Endodermal cell (in vitro differentiated cells): ENCODE measurements around the gene IL36RN. TPM values are rescaled to one million over a fixed set of nuclear protein-coding genes. Genes with fewer than 3 reads are reported as not detected.

ENCODE experiments used
- DNase-seq: peaks from one replicate; pipeline ENCODE4 v3.0.0-alpha.2; 2017
- H3K27ac ChIP-seq: 2 replicates; pipeline ENCODE4 v1.5.1; 2013; ENCODE audit warnings: mild to moderate bottlenecking, low read depth, low read length, moderate library complexity
- H3K27me3 ChIP-seq: 2 replicates; pipeline ENCODE4 v1.6.1; 2013; ENCODE audit warnings: mild to moderate bottlenecking, low read length, moderate library complexity; ENCODE audit not compliant: insufficient read depth, control insufficient read depth, poor library complexity, severe bottlenecking
- H3K36me3 ChIP-seq: 2 replicates; pipeline ENCODE4 v1.7.0; 2013; ENCODE audit warnings: mild to moderate bottlenecking, low read length, moderate library complexity; ENCODE audit not compliant: control insufficient read depth, insufficient read depth
- H3K4me1 ChIP-seq: one replicate; pipeline ENCODE4 v1.7.0; 2013; ENCODE audit warnings: low read length; ENCODE audit not compliant: control insufficient read depth, insufficient read depth
- H3K4me3 ChIP-seq: 2 replicates; pipeline ENCODE4 v1.5.1; 2013; ENCODE audit warnings: mild to moderate bottlenecking, low read length, moderate library complexity
- H3K9ac ChIP-seq: 2 replicates; pipeline ENCODE4 v1.6.1; 2013; ENCODE audit warnings: mild to moderate bottlenecking, low read length, moderate library complexity; ENCODE audit not compliant: poor library complexity, severe bottlenecking; ENCODE audit errors: extremely low read depth
- H3K9me3 ChIP-seq: 2 replicates; pipeline ENCODE4 v1.6.1; 2013; ENCODE audit warnings: mild to moderate bottlenecking, low read length, moderate library complexity; ENCODE audit not compliant: control insufficient read depth
- H3K27ac Mint-ChIP-seq: 2 replicates; pipeline ENCODE4 v1.8.0; 2020; ENCODE audit warnings: mixed read lengths
- H3K27me3 Mint-ChIP-seq: 2 replicates; pipeline ENCODE4 v1.8.0; 2021; ENCODE audit warnings: mild to moderate bottlenecking, mixed read lengths; ENCODE audit not compliant: insufficient read depth
- H3K36me3 Mint-ChIP-seq: 2 replicates; pipeline ENCODE4 v1.8.0; 2020; ENCODE audit warnings: low read depth, mixed read lengths
- H3K4me1 Mint-ChIP-seq: 2 replicates; pipeline ENCODE4 v1.8.0; 2020; ENCODE audit warnings: mixed read lengths
- H3K4me3 Mint-ChIP-seq: 2 replicates; pipeline ENCODE4 v1.8.0; 2020; ENCODE audit warnings: mild to moderate bottlenecking, moderate library complexity, mixed read lengths
- H3K9me3 Mint-ChIP-seq: 2 replicates; pipeline ENCODE4 v1.8.0; 2020; ENCODE audit warnings: mild to moderate bottlenecking, mixed read lengths
- CTCF ChIP-seq: fragments of 200-600 bp; sonication (generic); conservative IDR thresholded peaks from 2 replicates; pipeline ENCODE4 v1.5.0; 2021; ENCODE audit warnings: antibody characterized with exemption, mild to moderate bottlenecking
- WGBS, 2 experiments: methylation state at CpG; one replicate each; pipeline versions ENCODE4 v1.1.5 to v1.1.7; 2013; ENCODE audit warnings: missing lambda C conversion rate in 2 of 2, mixed read lengths in 1 of 2; ENCODE audit not compliant: insufficient coverage in 1 of 2, insufficient read length in 1 of 2; 5-methylcytosine and 5-hydroxymethylcytosine counted together
- total RNA-seq, 2 donors: library from RNA; stranded (reverse); fragmentation: NEBNext Ultra II Directional in 1 of 2; extraction: Animal tissue kit (Norgen Biotek cat#: 25700) in 1 of 2; gene quantifications; 2 replicates in 1 of 2; 3 replicates in 1 of 2; pipeline ENCODE4 v1.2.1, GENCODE V29; 2021

Gene IL36RN
- total RNA-seq, 2 donors from 2014 or later = not detected

GRCh38 chr2:113069676-113070605 lies 10.9 kb downstream of the IL36RN start:
- Histone ChIP-seq H3K27ac (no peak overlapping the region), H3K9me3 (peaks cover 8% of the 10 kb centered on the region), H3K36me3 (no peaks in the 10 kb centered on the region), H3K9ac (no peak overlapping the region), H3K27me3 (no peaks in the 10 kb centered on the region), H3K4me3 (no peak overlapping the region), H3K4me1 (peaks cover 6% of the 10 kb centered on the region)
- WGBS, 2 experiments = 88 to 100% methylated on average over 1 to 4 of the region's 4 CpGs
- no peak for DNase-seq
- peaks cover 5% of the 10 kb centered on the region for H3K9me3 Mint-ChIP-seq
- H3K4me1 Mint-ChIP-seq = peaks cover 6% of the 10 kb centered on the region
- H3K27ac Mint-ChIP-seq = no peak overlapping the region
- no peak for TF ChIP-seq CTCF
- no peaks in the 10 kb centered on the region for H3K36me3 Mint-ChIP-seq
- peaks cover 29% of the 10 kb centered on the region for H3K27me3 Mint-ChIP-seq
- no peak overlapping the region for H3K4me3 Mint-ChIP-seq

GRCh38 chr2:113070606-113070975 lies 11.6 kb downstream of the IL36RN start:
- no peak overlapping the region for H3K27ac ChIP-seq
- no peak overlapping the region for H3K4me3 ChIP-seq
- H3K4me1 Mint-ChIP-seq = peaks cover 6% of the 10 kb centered on the region
- 97% methylated on average over 1 of the region's 1 CpG; no CpG with 5 or more reads in 1 of the 2 experiments for WGBS, 2 experiments
- H3K36me3 ChIP-seq = no peaks in the 10 kb centered on the region
- no peaks in the 10 kb centered on the region for H3K36me3 Mint-ChIP-seq
- H3K9me3 Mint-ChIP-seq = no peaks in the 10 kb centered on the region
- H3K9ac ChIP-seq = no peak overlapping the region
- H3K9me3 ChIP-seq = peaks cover 1% of the 10 kb centered on the region
- H3K4me1 ChIP-seq = peaks cover 6% of the 10 kb centered on the region
- peaks cover 23% of the 10 kb centered on the region for H3K27me3 Mint-ChIP-seq
- no peak overlapping the region for H3K27ac Mint-ChIP-seq
- H3K27me3 ChIP-seq = no peaks in the 10 kb centered on the region
- no peak overlapping the region for H3K4me3 Mint-ChIP-seq
- no peak for TF ChIP-seq CTCF
- no peak for DNase-seq

- no peak overlapping the region for H3K9ac ChIP-seq
- H3K4me3 Mint-ChIP-seq = no peak overlapping the region
- no peak for TF ChIP-seq CTCF
Measured at GRCh38 chr2:113072584-113072983, 13.6 kb downstream of the IL36RN start.

More at GRCh38 chr2:113072584-113072983, 13.6 kb downstream of the IL36RN start:
- Histone ChIP-seq H3K36me3 (no peaks in the 10 kb centered on the region), H3K4me1 (peaks cover 3% of the 10 kb centered on the region), H3K27ac (no peak overlapping the region), H3K4me3 (no peak overlapping the region), H3K27me3 (no peaks in the 10 kb centered on the region), H3K9me3 (no peaks in the 10 kb centered on the region)
- no peaks in the 10 kb centered on the region for H3K36me3 Mint-ChIP-seq
- peaks cover 26% of the 10 kb centered on the region for H3K27me3 Mint-ChIP-seq
- H3K27ac Mint-ChIP-seq = no peak overlapping the region
- H3K4me1 Mint-ChIP-seq = peaks cover 6% of the 10 kb centered on the region
- DNase-seq = no peak
- H3K9me3 Mint-ChIP-seq = no peaks in the 10 kb centered on the region
- 67 to 81% methylated on average over 3 to 4 of the region's 4 CpGs for WGBS, 2 experiments
